HepG2 (cell line): ENCODE results near the gene NEK6. TPM values are rescaled to one million over a fixed set of nuclear protein-coding genes. Genes with fewer than 3 reads are reported as not detected.

Source experiments
- BRF2 ChIP-seq: sonication (generic); formaldehyde crosslinking; IDR thresholded peaks from 2 replicates; pipeline ENCODE4 v1.8.1; 2022; ENCODE audit warnings: mild to moderate bottlenecking, missing genetic modification reagents
- CBX1 ChIP-seq: IDR thresholded peaks from one replicate; pipeline ENCODE4 v1.6.1; 2016; ENCODE audit warnings: antibody characterized with exemption, low read depth
- CHD4 ChIP-seq: fragments of 200-600 bp; sonication (generic); IDR thresholded peaks from 2 replicates; pipeline ENCODE4 v1.7.0; 2017; ENCODE audit warnings: mild to moderate bottlenecking, low read length, borderline replicate concordance
- EZH2 ChIP-seq: conservative IDR thresholded peaks from 2 replicates; pipeline ENCODE4 v1.6.1; 2012; ENCODE audit warnings: mild to moderate bottlenecking, low read depth, low read length, moderate library complexity
- GABPA ChIP-seq, 2 experiments: IDR thresholded peaks; 2 replicates each; pipeline ENCODE4 v1.6.1; 2011 to 2016; ENCODE audit warnings: low read depth in 2 of 2, low read length in 1 of 2, missing biosample characterization in 1 of 2, missing genetic modification characterization in 1 of 2
- HNRNPK ChIP-seq: fragments of 200-400 bp; formaldehyde crosslinking; IDR thresholded peaks from 2 replicates; pipeline ENCODE4 v1.6.1; 2018; ENCODE audit warnings: low read length, low read depth, moderate library complexity, mild to moderate bottlenecking; ENCODE audit not compliant: poor library complexity, severe bottlenecking
- IRF2 ChIP-seq: IDR thresholded peaks from 2 replicates; pipeline ENCODE4 v1.6.1; 2018; ENCODE audit warnings: missing genetic modification reagents, missing compliant biosample characterization
- MED8 ChIP-seq: sonication (generic); formaldehyde crosslinking; IDR thresholded peaks from 2 replicates; pipeline ENCODE4 v1.8.1; 2023; ENCODE audit warnings: mild to moderate bottlenecking, missing genetic modification reagents; ENCODE audit not compliant: insufficient replicate concordance
- MYNN ChIP-seq: sonication (generic); formaldehyde crosslinking; IDR thresholded peaks from 2 replicates; pipeline ENCODE4 v1.4.0; 2020; ENCODE audit warnings: mild to moderate bottlenecking, low read depth, missing genetic modification reagents
- NFYC ChIP-seq: IDR thresholded peaks from 2 replicates; pipeline ENCODE4 v1.6.1; 2016; ENCODE audit warnings: missing genetic modification reagents, missing compliant biosample characterization
- NR2F2 ChIP-seq: IDR thresholded peaks from 2 replicates; pipeline ENCODE4 v1.6.1; 2012; ENCODE audit warnings: low read depth, inconsistent platforms, borderline replicate concordance
- SAFB2 ChIP-seq: sonication (generic); formaldehyde crosslinking; IDR thresholded peaks from 2 replicates; pipeline ENCODE4 v1.5.1; 2020; ENCODE audit warnings: missing genetic modification reagents, low read depth, mild to moderate bottlenecking, borderline replicate concordance
- SAP130 ChIP-seq: IDR thresholded peaks from 2 replicates; pipeline ENCODE4 v1.6.1; 2016; ENCODE audit warnings: low read depth
- SMAD1 ChIP-seq: sonication (generic); formaldehyde crosslinking; IDR thresholded peaks from 2 replicates; pipeline ENCODE4 v1.4.0; 2020; ENCODE audit warnings: missing genetic modification reagents, low read depth, mild to moderate bottlenecking, borderline replicate concordance
- THAP11 ChIP-seq: IDR thresholded peaks from 2 replicates; pipeline ENCODE4 v1.6.1; 2016; ENCODE audit warnings: missing biosample characterization, missing genetic modification reagents
- THAP7 ChIP-seq: sonication (generic); formaldehyde crosslinking; IDR thresholded peaks from 2 replicates; pipeline ENCODE4 v1.8.1; 2023; ENCODE audit warnings: mild to moderate bottlenecking, missing genetic modification reagents
- XBP1 ChIP-seq: sonication (generic); formaldehyde crosslinking; IDR thresholded peaks from 2 replicates; pipeline ENCODE4 v1.5.0; 2020; ENCODE audit warnings: missing genetic modification reagents
- ZFP36 ChIP-seq: fragments of 150-350 bp; IDR thresholded peaks from 2 replicates; pipeline ENCODE4 v1.6.1; 2018; ENCODE audit warnings: borderline replicate concordance, low read length, low read depth; ENCODE audit not compliant: partially characterized antibody
- ZNF547 ChIP-seq: sonication (generic); formaldehyde crosslinking; IDR thresholded peaks from 2 replicates; pipeline ENCODE4 v1.5.1; 2020; ENCODE audit warnings: mild to moderate bottlenecking, missing genetic modification reagents
- ZNF549 ChIP-seq: sonication (generic); formaldehyde crosslinking; IDR thresholded peaks from 2 replicates; pipeline ENCODE4 v1.5.0; 2020; ENCODE audit warnings: missing genetic modification reagents
- ZNF574 ChIP-seq: sonication (generic); formaldehyde crosslinking; IDR thresholded peaks from 2 replicates; pipeline ENCODE4 v1.4.0; 2020; ENCODE audit warnings: missing genetic modification reagents
- ZNF644 ChIP-seq: IDR thresholded peaks from 2 replicates; pipeline ENCODE4 v1.6.1; 2016; ENCODE audit warnings: low read depth
- ZNF775 ChIP-seq: sonication (generic); formaldehyde crosslinking; IDR thresholded peaks from 2 replicates; pipeline ENCODE4 v1.4.0; 2020; ENCODE audit warnings: missing genetic modification reagents, mild to moderate bottlenecking, moderate library complexity, borderline replicate concordance
- ZNF841 ChIP-seq: sonication (generic); formaldehyde crosslinking; IDR thresholded peaks from 2 replicates; pipeline ENCODE4 v1.8.1; 2023; ENCODE audit warnings: missing genetic modification reagents, borderline replicate concordance
- polyA plus RNA-seq, 8 experiments: library from polyadenylated mRNA; depleted of rRNA in 3 of 8; stranded (reverse) in 7 of 8; unstranded in 1 of 8; fragments of >200 nt; fragmentation: Illumina TruSeq in 4 of 8; extraction: Trizol in 4 of 8; gene quantifications; 2 replicates each; pipeline versions ENCODE4 v1.2.1 to v1.2.3, GENCODE V29; 2011 to 2016; ENCODE audit warnings: low read depth in 4 of 8, missing spikeins in 1 of 8, mixed read lengths in 1 of 8; ENCODE audit not compliant: insufficient read depth in 1 of 8
- total RNA-seq, 5 experiments: library from RNA; depleted of rRNA; stranded (reverse); fragments of >200 nt; fragmentation: Illumina TruSeq; extraction: Trizol; gene quantifications; 2 replicates each; pipeline ENCODE4 v1.2.3, GENCODE V29; 2016; ENCODE audit warnings: low read depth in 1 of 5
- TF ChIP-seq, protein P1 (sequence below): fragments of 450-650 bp; IDR thresholded peaks from 2 replicates; pipeline ENCODE4 v1.6.1; 2016

The NEK6 gene
- total and polyA plus RNA-seq, 2 of the 13 experiments (the other 11 are each of a cell fraction or from before 2014, with no cell fraction given): 30.4 to 119 TPM

- TF ChIP-seq SAFB2 (CRISPR knock-in tag): no peak
- no peak for TF ChIP-seq XBP1
- TF ChIP-seq ZNF547 (CRISPR knock-in tag): no peak
- no peak for TF ChIP-seq MYNN (CRISPR knock-in tag)
- no peak for TF ChIP-seq MED8 (CRISPR knock-in tag)
- TF ChIP-seq ZNF574 (CRISPR knock-in tag): no peak; the same call in 1 of the 2 replicates
- TF ChIP-seq NR2F2: no peak
- no peak for TF ChIP-seq ZNF775 (CRISPR knock-in tag)
- peak; percentile 33; the same call in 1 of the 2 replicates for TF ChIP-seq THAP11 (CRISPR knock-in tag)
- TF ChIP-seq ZNF549 (CRISPR knock-in tag): no peak
- no peak for TF ChIP-seq CHD4
- TF ChIP-seq, protein P1, sequence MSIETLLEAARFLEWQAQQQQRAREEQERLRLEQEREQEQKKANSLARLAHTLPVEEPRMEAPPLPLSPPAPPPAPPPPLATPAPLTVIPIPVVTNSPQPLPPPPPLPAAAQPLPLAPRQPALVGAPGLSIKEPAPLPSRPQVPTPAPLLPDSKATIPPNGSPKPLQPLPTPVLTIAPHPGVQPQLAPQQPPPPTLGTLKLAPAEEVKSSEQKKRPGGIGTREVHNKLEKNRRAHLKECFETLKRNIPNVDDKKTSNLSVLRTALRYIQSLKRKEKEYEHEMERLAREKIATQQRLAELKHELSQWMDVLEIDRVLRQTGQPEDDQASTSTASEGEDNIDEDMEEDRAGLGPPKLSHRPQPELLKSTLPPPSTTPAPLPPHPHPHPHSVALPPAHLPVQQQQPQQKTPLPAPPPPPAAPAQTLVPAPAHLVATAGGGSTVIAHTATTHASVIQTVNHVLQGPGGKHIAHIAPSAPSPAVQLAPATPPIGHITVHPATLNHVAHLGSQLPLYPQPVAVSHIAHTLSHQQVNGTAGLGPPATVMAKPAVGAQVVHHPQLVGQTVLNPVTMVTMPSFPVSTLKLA: no peak
- peak; percentile 83 for TF ChIP-seq SAP130 (CRISPR knock-in tag)
- no peak for TF ChIP-seq HNRNPK
- TF ChIP-seq NFYC (CRISPR knock-in tag): no peak
- no peak for TF ChIP-seq GABPA (IDR thresholded peaks at IDR 0.05; ENCODE audit: low read depth, low read length)
- no peak for TF ChIP-seq GABPA (CRISPR knock-in tag; IDR thresholded peaks at IDR 0.05; ENCODE audit: low read depth)
- TF ChIP-seq IRF2: 0 out of 2 replicates have a peak, but pooled peaks have one; percentile 21
- no peak for TF ChIP-seq BRF2 (CRISPR knock-in tag)
- no peak for TF ChIP-seq EZH2
- TF ChIP-seq ZNF841 (CRISPR knock-in tag): no peak
- TF ChIP-seq SMAD1 (CRISPR knock-in tag): no peak
- no peak for TF ChIP-seq CBX1
- no peak for TF ChIP-seq THAP7 (CRISPR knock-in tag)
- no peak for TF ChIP-seq ZFP36
- no peak for TF ChIP-seq ZNF644
These were observed 6.2 kb downstream of the NEK6 start (continued) for GRCh38 chr9:124263800-124264426.
